Body of pancreas (tissue), 4 donors: ENCODE data around the gene BBS10. TPM values are rescaled to one million over a fixed set of nuclear protein-coding genes. Genes with fewer than 3 reads are reported as not detected.
"Not testable (repeated sequence)": the region's sequence is repeated elsewhere in the genome, so short reads cannot be mapped to it uniquely, and the experiment has no call there.

ENCODE experiments used
- ATAC-seq: fragments of 150-250 bp; one replicate; pipeline ENCODE4 v1.9.1; 2016
- DNase-seq, 4 donors: peaks; one replicate each; pipeline ENCODE4 v3.0.0-alpha.2; 2019
- H3K27ac ChIP-seq, 4 donors: fragments of 200-600 bp; sonication (generic); 1 replicate in 3 of 4; 2 replicates in 1 of 4; pipeline versions ENCODE4 v1.5.1 to v1.6.1; 2016 to 2019; ENCODE audit warnings: mild to moderate bottlenecking in 1 of 4, mixed read lengths in 1 of 4, moderate library complexity in 1 of 4
- H3K27me3 ChIP-seq, 2 donors: fragments of 200-600 bp; sonication (generic); one replicate each; pipeline ENCODE4 v1.6.0; 2016; ENCODE audit warnings: mild to moderate bottlenecking in 1 of 2
- H3K36me3 ChIP-seq, 2 donors: fragments of 200-600 bp; sonication (generic); replicated peaks in 1 of 2; 2 replicates each; pipeline ENCODE4 v1.5.1; 2016; ENCODE audit warnings: low read depth in 2 of 2; ENCODE audit not compliant: insufficient read depth in 1 of 2
- H3K4me1 ChIP-seq: fragments of 200-600 bp; sonication (generic); one replicate; pipeline ENCODE4 v1.6.0; 2016
- H3K4me3 ChIP-seq, 2 donors: fragments of 200-600 bp; sonication (generic); 1 replicate in 1 of 2; 2 replicates in 1 of 2; pipeline ENCODE4 v1.5.1; 2016 to 2019
- H3K9me3 ChIP-seq, 3 donors: fragments of 200-600 bp; sonication (generic); 1 replicate in 2 of 3; 2 replicates in 1 of 3; pipeline ENCODE4 v1.5.1; 2016
- POLR2A ChIP-seq, 3 donors: fragments of 450-650 bp; IDR thresholded peaks; one replicate each; pipeline ENCODE4 v1.6.1; 2016; ENCODE audit warnings: antibody characterized with exemption in 3 of 3, mild to moderate bottlenecking in 2 of 3
- WGBS, 2 donors: methylation state at CpG; one replicate each; pipeline ENCODE4 v1.1.5; 2017; 5-methylcytosine and 5-hydroxymethylcytosine counted together
- intact Hi-C: fragments of 100-400 bp; cut with DNase I; formaldehyde crosslinking; loops from one replicate; pipeline ENCODE4 v1.15.1; 2023
- total RNA-seq, 2 donors: library from RNA; depleted of rRNA; stranded (reverse); fragments of >200 nt; gene quantifications; one replicate each; pipeline ENCODE4 v1.1.0, GENCODE V29; 2016
- TF ChIP-seq, protein P1 (sequence below), 7 experiments: fragments of 450-650 bp in 4 of 7; fragments of 200-600 bp in 3 of 7; sonication (generic) in 3 of 7; IDR thresholded peaks; one replicate each; pipeline ENCODE4 v1.5.1; 2016 to 2019; ENCODE audit warnings: antibody characterized with exemption in 7 of 7

Gene BBS10
- total RNA-seq, 2 donors from 2014 or later, result 4.0 to 7.0 TPM

- intact Hi-C loops, result no loop called here
- Histone ChIP-seq H3K36me3 (no peaks in the 10 kb centered on the region), H3K27ac (no peak overlapping the region), H3K4me1 (peaks cover 5% of the 10 kb centered on the region), H3K9me3 (no peaks in the 10 kb centered on the region), H3K4me3 (no peak overlapping the region), H3K27me3 (no peaks in the 10 kb centered on the region)
- peak in 1 of 4 donors; percentile 6 for DNase-seq
- TF ChIP-seq POLR2A (IDR thresholded peaks at IDR 0.05), result no peak
- TF ChIP-seq, protein P1, sequence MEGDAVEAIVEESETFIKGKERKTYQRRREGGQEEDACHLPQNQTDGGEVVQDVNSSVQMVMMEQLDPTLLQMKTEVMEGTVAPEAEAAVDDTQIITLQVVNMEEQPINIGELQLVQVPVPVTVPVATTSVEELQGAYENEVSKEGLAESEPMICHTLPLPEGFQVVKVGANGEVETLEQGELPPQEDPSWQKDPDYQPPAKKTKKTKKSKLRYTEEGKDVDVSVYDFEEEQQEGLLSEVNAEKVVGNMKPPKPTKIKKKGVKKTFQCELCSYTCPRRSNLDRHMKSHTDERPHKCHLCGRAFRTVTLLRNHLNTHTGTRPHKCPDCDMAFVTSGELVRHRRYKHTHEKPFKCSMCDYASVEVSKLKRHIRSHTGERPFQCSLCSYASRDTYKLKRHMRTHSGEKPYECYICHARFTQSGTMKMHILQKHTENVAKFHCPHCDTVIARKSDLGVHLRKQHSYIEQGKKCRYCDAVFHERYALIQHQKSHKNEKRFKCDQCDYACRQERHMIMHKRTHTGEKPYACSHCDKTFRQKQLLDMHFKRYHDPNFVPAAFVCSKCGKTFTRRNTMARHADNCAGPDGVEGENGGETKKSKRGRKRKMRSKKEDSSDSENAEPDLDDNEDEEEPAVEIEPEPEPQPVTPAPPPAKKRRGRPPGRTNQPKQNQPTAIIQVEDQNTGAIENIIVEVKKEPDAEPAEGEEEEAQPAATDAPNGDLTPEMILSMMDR (IDR thresholded peaks at IDR 0.05), result no peak
- 71 to 83% methylated on average over 9 of the region's 9 CpGs for WGBS, 2 donors
- ATAC-seq, result no peak
These were observed 7.4 kb downstream of the BBS10 start for GRCh38 chr12:76340680-76341435.

DNA sequence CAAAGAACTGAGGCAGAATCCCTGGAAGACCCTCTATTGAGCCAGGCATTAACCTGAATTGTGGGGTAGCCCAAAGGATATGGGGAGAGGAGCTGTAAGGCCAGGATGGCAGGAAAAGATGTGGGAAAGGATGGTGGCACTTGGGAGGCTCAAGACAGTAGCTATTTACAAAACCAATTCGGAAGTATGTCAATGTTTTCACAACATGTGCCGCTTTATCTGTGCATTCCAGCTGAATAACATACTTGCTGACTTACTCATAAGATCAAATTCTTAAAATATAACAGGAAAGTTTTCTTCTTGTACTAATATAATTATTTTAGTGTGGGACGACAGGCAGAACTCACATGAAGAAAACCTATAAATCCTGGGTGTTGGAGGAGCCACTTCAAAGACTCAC lies 10.6 kb downstream of the BBS10 start:
- H3K27ac ChIP-seq, result no peak overlapping the region
- 78 to 83% methylated on average over 3 of the region's 3 CpGs for WGBS, 2 donors
- TF ChIP-seq POLR2A (IDR thresholded peaks at IDR 0.05), result no peak
- TF ChIP-seq, protein P1 (IDR thresholded peaks at IDR 0.05), result no peak
- intact Hi-C loops, result no loop called here
- H3K27me3 ChIP-seq, result no peaks in the 10 kb centered on the region
- no peaks in the 10 kb centered on the region for H3K4me1 ChIP-seq
- no peak for DNase-seq
- no peaks in the 10 kb centered on the region for H3K36me3 ChIP-seq
- no peaks in the 10 kb centered on the region for H3K9me3 ChIP-seq
- ATAC-seq, result no peak
- H3K4me3 ChIP-seq, result no peak overlapping the region

- intact Hi-C loops, result no loop called here
- no peak for ATAC-seq
- no peak overlapping the region for H3K27ac ChIP-seq
- no peak for TF ChIP-seq POLR2A (IDR thresholded peaks at IDR 0.05)
- TF ChIP-seq, protein P1 (IDR thresholded peaks at IDR 0.05), result no peak
- H3K27me3 ChIP-seq, result peaks cover 0 to 5% of the 10 kb centered on the region in 2 donors
- no peaks in the 10 kb centered on the region for H3K36me3 ChIP-seq
- H3K4me1 ChIP-seq, result no peaks in the 10 kb centered on the region
- no peak overlapping the region for H3K4me3 ChIP-seq
- WGBS, 2 donors, result 10 to 17% methylated on average over 1 of the region's 1 CpG
- no peaks in the 10 kb centered on the region for H3K9me3 ChIP-seq
- DNase-seq, result no peak
These were observed 15.6 kb downstream of the BBS10 start for GRCh38 chr12:76332606-76333005.

DNA sequence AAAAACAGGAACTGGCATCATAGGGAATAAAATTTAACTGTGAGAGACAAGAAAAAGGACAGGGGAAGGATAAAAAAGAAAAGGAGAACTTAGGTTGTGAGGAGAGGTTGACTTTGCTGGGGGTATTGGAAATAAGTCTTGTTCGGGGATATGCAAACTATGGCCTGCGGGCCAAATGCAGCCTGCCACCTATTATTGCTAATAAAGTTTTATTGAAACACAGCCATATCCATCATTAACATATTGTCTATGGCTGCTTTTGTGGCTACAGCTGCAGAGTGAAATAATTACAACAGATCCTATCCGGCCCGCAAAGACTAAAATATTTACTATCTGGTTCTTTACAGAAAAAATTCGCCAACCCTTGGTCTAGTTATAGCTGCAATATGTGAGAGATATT lies 18.6 kb downstream of the BBS10 start:
- no peak for DNase-seq
- intact Hi-C loops, result no loop called here
- Histone ChIP-seq H3K27me3 (peaks cover 0 to 5% of the 10 kb centered on the region in 2 donors), H3K4me3 (no peak overlapping the region), H3K27ac (no peak overlapping the region), H3K36me3 (no peaks in the 10 kb centered on the region), H3K9me3 (no peaks in the 10 kb centered on the region), H3K4me1 (no peaks in the 10 kb centered on the region)
- ATAC-seq, result no peak
- no peak for TF ChIP-seq POLR2A (IDR thresholded peaks at IDR 0.05)
- TF ChIP-seq, protein P1 (IDR thresholded peaks at IDR 0.05), result no peak
- 82 to 83% methylated on average over 5 of the region's 5 CpGs for WGBS, 2 donors

GRCh38 chr12:76329159-76329558 lies 19.1 kb downstream of the BBS10 start:
- H3K9me3 ChIP-seq, result no peaks in the 10 kb centered on the region
- H3K27ac ChIP-seq, result no peak overlapping the region
- DNase-seq (no peak), ATAC-seq (no peak)
- H3K36me3 ChIP-seq, result no peaks in the 10 kb centered on the region
- no peak for TF ChIP-seq POLR2A (IDR thresholded peaks at IDR 0.05)
- TF ChIP-seq, protein P1 (IDR thresholded peaks at IDR 0.05), result no peak
- WGBS, 2 donors, result 61 to 70% methylated on average over 2 of the region's 2 CpGs
- H3K4me1 ChIP-seq, result no peaks in the 10 kb centered on the region
- intact Hi-C loops, result no loop called here
- peaks cover 0 to 5% of the 10 kb centered on the region in 2 donors for H3K27me3 ChIP-seq
- H3K4me3 ChIP-seq, result no peak overlapping the region

DNA sequence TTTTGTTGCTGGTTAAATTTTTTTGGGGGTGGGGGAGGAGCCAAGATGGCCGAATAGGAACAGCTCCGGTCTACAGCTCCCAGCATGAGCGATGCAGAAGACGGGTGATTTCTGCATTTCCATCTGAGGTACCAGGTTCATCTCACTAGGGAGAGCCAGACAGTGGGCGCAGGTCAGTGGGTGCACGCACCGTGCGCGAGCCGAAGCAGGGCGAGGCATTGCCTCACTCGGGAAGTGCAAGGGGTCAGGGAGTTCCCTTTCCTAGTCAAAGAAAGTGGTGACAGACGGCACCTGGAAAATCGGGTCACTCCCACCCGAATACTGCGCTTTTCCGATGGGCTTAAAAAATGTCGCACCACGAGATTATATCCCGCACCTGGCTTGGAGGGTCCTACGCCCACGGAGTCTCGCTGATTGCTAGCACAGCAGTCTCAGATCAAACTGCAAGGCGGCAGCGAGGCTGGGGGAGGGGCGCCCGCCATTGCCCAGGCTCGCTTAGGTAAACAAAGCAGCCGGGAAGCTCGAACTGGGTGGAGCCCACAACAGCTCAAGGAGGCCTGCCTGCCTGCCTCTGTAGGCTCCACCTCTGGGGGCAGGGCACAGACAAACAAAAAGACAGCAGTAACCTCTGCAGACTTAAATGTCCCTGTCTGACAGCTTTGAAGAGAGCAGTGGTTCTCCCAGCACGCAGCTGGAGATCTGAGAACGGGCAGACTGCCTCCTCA lies 28.5 kb downstream of the BBS10 start:
- ATAC-seq, H3K4me3 ChIP-seq, H3K9me3 ChIP-seq, H3K27me3 ChIP-seq, H3K4me1 ChIP-seq, DNase-seq, H3K36me3 ChIP-seq, H3K27ac ChIP-seq, intact Hi-C loops: not testable (repeated sequence)
- WGBS, 2 donors, result 65 to 85% methylated on average over 17 to 29 of the region's 32 CpGs
